Effector CD8-positive, alpha-beta T cell (primary cell): ENCODE measurements around the gene TARP.
"Not testable (repeated sequence)": the region's sequence is repeated elsewhere in the genome, so short reads cannot be mapped to it uniquely, and the experiment has no call there.

ENCODE experiments used
- DNase-seq: peaks from one replicate; lab custom pipeline; 2025; lab: John Stamatoyannopoulos, UW

The TARP gene

GRCh38 chr7:38299275-38299931 lies 26.0 kb upstream of the TARP start:
- DNase-seq = no peak

GRCh38 chr7:38296059-38296857 lies 22.8 kb upstream of the TARP start:
- DNase-seq = no peak

- DNase-seq = no peak
Observed at GRCh38 chr7:38294926-38295325, 21.5 kb upstream of the TARP start.

- DNase-seq = no peak
Observed at GRCh38 chr7:38292442-38292841, 19.0 kb upstream of the TARP start.

- DNase-seq = no peak
Observed at GRCh38 chr7:38291650-38292049, 18.2 kb upstream of the TARP start.

- no peak for DNase-seq
Observed at GRCh38 chr7:38291117-38291647, 17.7 kb upstream of the TARP start.

- no peak for DNase-seq
Observed at GRCh38 chr7:38284553-38284952, 11.1 kb upstream of the TARP start.

- DNase-seq = no peak
Observed at GRCh38 chr7:38283809-38284208, 10.4 kb upstream of the TARP start.

- DNase-seq = no peak
Observed at GRCh38 chr7:38283107-38283506, 9.7 kb upstream of the TARP start.

GRCh38 chr7:38282081-38282480 lies 8.6 kb upstream of the TARP start:
- no peak for DNase-seq

- no peak for DNase-seq
Observed at GRCh38 chr7:38281266-38281665, 7.8 kb upstream of the TARP start.

- DNase-seq = no peak
Observed at GRCh38 chr7:38280707-38281106, 7.3 kb upstream of the TARP start.

GRCh38 chr7:38280000-38280399 lies 6.6 kb upstream of the TARP start:
- no peak for DNase-seq

GRCh38 chr7:38276096-38276877 lies 2.9 kb upstream of the TARP start:
- no peak for DNase-seq

GRCh38 chr7:38274927-38275620 lies 1.6 kb upstream of the TARP start:
- no peak for DNase-seq

GRCh38 chr7:38274486-38274885 lies 1.1 kb upstream of the TARP start:
- no peak for DNase-seq

- not testable (repeated sequence) for DNase-seq
Observed at GRCh38 chr7:38270405-38270804, 3.0 kb downstream of the TARP start.

GRCh38 chr7:38269704-38270346 lies 3.6 kb downstream of the TARP start:
- DNase-seq = not testable (repeated sequence)

GRCh38 chr7:38265958-38266357 lies 7.5 kb downstream of the TARP start:
- not testable (repeated sequence) for DNase-seq

- not testable (repeated sequence) for DNase-seq
Observed at GRCh38 chr7:38264602-38265001, 8.8 kb downstream of the TARP start.

- not testable (repeated sequence) for DNase-seq
Observed at GRCh38 chr7:38263274-38263673, 10.2 kb downstream of the TARP start.
